NCI-H2171 treated with DMSO at 0.1 percent for 48 hours (cell line): ENCODE data around the gene AAGAB.
"Not testable (repeated sequence)": the region's sequence is repeated elsewhere in the genome, so short reads cannot be mapped to it uniquely, and the experiment has no call there.

Source experiments
- DNase-seq: peaks from one replicate; lab custom pipeline; 2025; lab: John Stamatoyannopoulos, UW

The AAGAB gene, protein sequence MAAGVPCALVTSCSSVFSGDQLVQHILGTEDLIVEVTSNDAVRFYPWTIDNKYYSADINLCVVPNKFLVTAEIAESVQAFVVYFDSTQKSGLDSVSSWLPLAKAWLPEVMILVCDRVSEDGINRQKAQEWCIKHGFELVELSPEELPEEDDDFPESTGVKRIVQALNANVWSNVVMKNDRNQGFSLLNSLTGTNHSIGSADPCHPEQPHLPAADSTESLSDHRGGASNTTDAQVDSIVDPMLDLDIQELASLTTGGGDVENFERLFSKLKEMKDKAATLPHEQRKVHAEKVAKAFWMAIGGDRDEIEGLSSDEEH

GRCh38 chr15:67254238-67255175 is at the start of gene AAGAB, which contains the start of gene IQCH:
Gene AAGAB, minus strand, starts transcription at chr15:67254661. Its CDS starts 30 bp downstream, at chr15:67254631.
Gene IQCH, plus strand, starts transcription at chr15:67254786. Its CDS starts 111 bp downstream, at chr15:67254897.
- peak; percentile 94 for DNase-seq

DNA sequence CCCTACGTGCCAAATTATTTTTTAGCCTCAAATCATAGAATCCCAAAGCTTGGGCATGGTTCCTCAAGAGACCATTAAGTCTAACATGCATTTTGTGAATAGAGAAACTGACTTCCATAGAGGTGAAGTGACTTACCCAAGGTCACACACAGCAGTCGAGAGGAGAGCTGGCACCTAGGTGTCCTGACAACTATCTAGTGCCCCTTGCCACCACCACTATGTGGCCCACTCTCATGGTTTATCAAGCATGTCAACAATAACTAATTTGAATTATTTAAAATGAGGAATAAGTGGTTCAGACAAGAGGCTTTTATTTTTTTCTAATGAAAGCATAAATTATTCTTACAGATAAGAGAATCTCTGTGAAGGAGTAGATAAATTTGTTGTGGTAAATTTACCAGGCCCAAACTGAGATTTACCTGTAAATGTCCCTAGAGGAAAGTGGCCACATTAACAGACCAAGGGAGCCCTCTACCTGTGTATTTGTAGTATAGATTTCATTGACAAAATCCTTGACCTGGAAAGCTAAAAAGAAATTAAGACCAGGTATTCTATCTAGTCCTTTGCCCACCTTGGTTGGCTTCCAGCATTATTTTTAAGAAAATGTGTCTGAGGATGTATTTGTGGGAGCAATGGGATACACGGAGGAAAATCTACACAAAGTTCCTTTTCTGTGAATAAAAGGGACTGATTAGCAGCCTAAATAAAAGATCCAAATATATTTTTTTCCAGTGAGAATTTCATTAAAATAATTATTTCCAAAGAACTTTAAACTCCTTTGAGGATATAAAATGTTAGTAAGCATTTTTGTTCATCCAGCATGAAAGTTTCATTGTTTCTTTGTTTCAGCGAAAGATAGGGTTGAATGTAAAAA is 49.3 kb upstream of the AAGAB start:
- DNase-seq = peak; percentile 71

- DNase-seq = no peak
Observed at GRCh38 chr15:67300266-67301025, 46.0 kb upstream of the AAGAB start.

GRCh38 chr15:67296684-67297083 is 42.2 kb upstream of the AAGAB start:
- no peak for DNase-seq

DNA sequence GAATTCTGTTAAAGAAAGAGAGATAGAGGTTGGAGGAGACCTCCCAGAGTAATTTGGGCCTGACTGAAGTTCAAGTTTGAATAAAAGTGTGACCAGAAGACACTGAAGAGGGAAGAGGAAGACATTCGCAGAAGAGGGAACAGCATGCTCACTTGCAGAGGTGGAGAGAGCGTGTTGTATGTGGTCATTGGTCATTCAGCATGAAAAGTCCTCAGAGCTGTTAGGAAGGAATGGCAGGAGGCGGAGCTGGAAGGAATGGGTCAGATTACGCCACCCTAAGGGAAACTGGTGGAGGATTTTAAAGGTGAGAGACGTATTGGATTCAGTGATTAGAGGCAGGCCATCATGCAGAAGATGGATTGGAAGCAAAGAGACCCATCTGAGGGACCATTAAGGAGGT is 41.7 kb upstream of the AAGAB start:
- DNase-seq = no peak

- no peak for DNase-seq
Observed at GRCh38 chr15:67290319-67290718, 35.9 kb upstream of the AAGAB start.

DNA sequence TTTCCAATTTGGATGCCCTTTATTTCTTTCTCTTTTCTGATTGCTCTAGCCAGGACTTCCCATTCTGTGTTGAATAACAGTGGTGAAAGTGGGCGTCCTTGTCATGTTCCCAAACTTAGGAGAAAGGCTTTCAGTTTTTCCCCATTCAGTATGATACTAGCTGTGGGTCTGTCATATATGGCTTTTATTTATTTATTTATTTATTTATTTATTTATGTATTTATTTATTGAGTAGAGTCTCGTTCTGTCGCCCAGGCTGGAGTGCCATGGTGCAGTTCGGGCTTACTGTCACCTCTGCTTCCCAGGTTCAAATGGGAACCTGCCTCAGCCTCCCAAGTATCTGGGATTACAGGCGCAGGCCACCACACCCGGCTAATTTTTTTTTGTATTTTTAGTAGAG is 31.9 kb upstream of the AAGAB start:
- not testable (repeated sequence) for DNase-seq

- DNase-seq = not testable (repeated sequence)
Observed at GRCh38 chr15:67285625-67286024, 31.2 kb upstream of the AAGAB start.

GRCh38 chr15:67281714-67282113 is 27.3 kb upstream of the AAGAB start:
- no peak for DNase-seq

GRCh38 chr15:67280217-67280616 is 25.8 kb upstream of the AAGAB start:
- DNase-seq = no peak

DNA sequence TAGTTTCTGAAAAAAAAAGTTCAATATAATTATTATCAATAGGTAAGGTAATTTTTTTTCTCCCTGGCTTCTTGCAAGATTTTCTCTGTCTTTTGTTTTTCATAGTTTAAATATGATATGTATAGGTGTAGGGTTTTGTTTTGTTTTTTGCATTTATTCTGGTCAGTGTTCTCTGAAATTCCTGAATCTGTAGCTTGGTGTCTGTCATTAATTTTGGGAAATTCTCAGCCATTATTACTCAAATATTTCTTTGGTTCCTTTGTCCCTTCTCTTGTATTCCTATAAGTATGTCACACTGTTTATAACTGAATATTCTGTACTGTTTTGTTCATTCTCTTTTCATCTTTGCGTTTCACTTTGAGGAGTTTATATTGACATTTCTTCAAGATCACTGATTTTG is 22.2 kb upstream of the AAGAB start:
- DNase-seq = no peak

GRCh38 chr15:67274236-67274635 is 19.8 kb upstream of the AAGAB start:
- DNase-seq = no peak

DNA sequence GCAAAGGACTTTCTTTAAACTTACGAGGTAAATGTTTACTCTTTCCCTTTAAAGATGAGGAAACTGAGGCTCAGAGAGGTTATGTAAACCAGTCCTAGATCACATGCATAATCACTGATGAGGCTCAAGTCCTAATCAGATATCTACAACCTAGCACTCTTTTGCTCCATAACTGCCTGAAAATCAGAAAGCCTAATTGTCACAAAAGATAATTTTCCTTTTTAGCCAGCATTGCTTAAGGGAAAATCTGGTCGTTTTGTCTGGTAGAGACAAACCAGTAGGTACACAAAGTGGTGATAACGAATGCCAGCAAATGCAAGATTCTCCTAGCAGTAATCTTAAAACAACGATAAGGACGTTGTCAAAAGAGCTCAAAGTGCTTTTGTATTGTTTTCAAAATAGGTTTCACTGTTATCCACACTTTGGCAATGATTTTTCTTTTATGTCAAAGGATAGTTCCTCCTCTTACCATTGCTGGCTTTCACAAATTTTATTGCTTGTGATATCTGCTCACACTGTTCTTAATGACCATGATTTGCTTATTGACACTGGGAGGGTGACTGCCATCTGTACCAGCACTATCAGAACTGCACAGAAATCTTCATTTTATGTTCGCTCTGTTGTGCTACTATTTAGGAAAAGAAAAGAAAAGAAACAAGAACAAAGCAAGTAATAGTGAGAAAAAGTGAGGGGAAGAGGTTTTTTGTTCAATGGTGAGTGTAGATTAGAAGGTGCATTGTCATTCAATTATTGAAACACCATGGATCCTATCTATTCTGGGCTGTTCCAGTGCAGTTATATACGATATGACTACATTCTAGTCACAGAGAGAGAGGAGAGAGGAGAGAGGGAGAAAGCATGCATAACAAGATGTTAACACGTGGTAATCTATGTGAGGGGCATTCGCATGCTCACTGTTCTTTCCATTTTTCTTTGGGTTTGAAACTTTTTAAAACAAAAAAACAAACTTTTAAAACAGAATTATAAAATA is 13.8 kb upstream of the AAGAB start:
- no peak for DNase-seq

DNA sequence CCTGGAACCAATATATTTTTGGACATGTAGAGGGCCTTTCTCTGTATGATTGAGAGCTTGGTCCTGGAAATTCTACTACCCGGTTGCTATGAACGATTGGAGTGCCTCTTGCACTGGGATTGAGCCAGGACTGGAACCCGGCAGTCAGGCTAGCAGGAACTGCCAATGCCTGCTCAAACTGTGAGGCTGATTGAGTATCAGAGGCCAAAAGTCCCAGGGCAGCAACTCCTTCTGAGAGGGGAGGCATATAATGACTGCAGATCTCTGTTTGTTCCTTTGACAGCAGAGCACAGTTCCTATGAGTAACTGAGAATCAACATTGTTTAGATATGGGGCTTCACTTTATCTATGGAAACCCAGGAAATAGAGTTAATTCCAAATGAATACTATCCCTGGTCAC is 13.0 kb upstream of the AAGAB start:
- DNase-seq = no peak

- DNase-seq = no peak
Observed at GRCh38 chr15:67266870-67267269, 12.4 kb upstream of the AAGAB start.

- no peak for DNase-seq
Observed at GRCh38 chr15:67259806-67260205, 5.3 kb upstream of the AAGAB start.

GRCh38 chr15:67259379-67259778 is 4.9 kb upstream of the AAGAB start:
- DNase-seq = no peak

DNA sequence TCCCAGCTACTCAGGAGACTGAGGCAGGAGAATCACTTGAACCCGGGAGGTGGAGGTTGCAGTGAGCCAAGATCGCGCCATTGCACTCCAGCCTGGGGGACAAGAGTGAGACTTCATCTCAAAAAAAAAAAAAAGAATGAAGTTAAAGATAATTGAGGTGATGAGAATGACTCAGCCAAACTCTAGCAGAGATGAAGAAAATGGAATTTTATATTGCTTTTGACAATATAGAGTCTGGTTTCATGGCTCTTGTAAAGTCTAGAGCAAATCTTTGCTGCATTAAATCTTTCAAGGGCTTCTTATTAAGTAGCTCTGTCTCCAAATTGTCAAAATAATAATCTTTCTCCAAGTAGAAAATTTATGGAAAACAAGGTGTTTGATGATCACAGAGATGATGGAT is 4.0 kb upstream of the AAGAB start:
- not testable (repeated sequence) for DNase-seq

DNA sequence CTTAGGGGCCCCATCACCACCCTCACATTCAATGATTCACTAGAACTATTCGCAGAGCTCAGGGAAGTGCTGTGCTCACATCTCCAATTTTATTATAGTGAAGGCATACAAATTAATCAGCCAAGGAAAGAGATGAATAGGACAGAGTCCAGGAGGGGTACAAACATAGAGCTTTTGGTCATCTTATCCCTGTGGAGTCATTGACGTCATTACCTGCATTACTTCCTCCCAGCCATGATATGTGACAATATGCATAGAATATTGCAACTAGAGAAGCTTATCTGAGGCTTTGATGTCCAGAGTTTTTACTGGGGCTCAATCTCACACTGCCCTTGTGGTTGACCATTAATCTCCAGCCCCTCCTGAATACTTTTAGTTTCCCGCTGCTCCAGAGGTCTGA is 1.6 kb upstream of the AAGAB start:
- no peak for DNase-seq
